Measurements from ENCODE around the gene KMT2C.

Gene KMT2C

DNA sequence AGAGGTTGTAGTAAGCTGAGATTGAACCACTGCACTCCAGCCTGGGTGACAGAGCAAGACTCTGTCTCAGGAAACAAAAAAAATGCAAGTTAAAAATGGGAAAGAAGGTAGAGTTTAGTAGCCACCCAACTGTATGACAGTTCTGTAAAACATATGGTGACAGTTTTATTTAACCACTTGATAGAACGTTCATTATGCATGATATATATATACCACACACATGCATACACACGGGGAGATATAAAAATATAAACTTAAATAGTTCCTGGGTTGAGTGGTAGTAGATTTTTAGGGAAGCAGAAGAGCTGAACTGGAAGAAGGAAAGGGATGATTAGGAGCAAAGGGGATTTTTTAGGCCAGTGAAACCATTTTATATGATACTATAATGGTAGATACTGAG, 120.0 kb downstream of the KMT2C start:
- no peaks in the 10 kb centered on the region for H3K27me3 ChIP-seq (ENCODE audit: insufficient read depth, low read length, poor library complexity)
- H4K20me1 ChIP-seq (ENCODE audit: insufficient read depth, low read length): peaks cover 3% of the 10 kb centered on the region
- no peak overlapping the region for H3K4me2 ChIP-seq (ENCODE audit: insufficient read depth, low read length)
- TF ChIP-seq, protein P1, sequence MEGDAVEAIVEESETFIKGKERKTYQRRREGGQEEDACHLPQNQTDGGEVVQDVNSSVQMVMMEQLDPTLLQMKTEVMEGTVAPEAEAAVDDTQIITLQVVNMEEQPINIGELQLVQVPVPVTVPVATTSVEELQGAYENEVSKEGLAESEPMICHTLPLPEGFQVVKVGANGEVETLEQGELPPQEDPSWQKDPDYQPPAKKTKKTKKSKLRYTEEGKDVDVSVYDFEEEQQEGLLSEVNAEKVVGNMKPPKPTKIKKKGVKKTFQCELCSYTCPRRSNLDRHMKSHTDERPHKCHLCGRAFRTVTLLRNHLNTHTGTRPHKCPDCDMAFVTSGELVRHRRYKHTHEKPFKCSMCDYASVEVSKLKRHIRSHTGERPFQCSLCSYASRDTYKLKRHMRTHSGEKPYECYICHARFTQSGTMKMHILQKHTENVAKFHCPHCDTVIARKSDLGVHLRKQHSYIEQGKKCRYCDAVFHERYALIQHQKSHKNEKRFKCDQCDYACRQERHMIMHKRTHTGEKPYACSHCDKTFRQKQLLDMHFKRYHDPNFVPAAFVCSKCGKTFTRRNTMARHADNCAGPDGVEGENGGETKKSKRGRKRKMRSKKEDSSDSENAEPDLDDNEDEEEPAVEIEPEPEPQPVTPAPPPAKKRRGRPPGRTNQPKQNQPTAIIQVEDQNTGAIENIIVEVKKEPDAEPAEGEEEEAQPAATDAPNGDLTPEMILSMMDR (IDR thresholded peaks at IDR 0.05; ENCODE audit: borderline replicate concordance, extremely low read depth, low read length, poor library complexity, severe bottlenecking): no peak
- TF ChIP-seq EZH2 (IDR thresholded peaks at IDR 0.05; ENCODE audit: borderline replicate concordance, low read depth, low read length, severe bottlenecking): no peak
- no peak overlapping the region for H2AFZ ChIP-seq (ENCODE audit: low read depth, low read length)
- H3K4me3 ChIP-seq (ENCODE audit: low read depth in 1 of 2, low read length in 2 of 2): no peak overlapping the region
- peaks cover 3% of the 10 kb centered on the region; the same call in 1 of the 2 replicates for H3K4me1 ChIP-seq (ENCODE audit: insufficient read depth, low read length)
- peaks cover 38% of the 10 kb centered on the region for H3K36me3 ChIP-seq (ENCODE audit: insufficient read depth, low read length)
- no peak for ATAC-seq (ENCODE audit: insufficient read depth, low read depth)
- H3K9me3 ChIP-seq (ENCODE audit: insufficient read depth, low read length, severe bottlenecking): no peaks in the 10 kb centered on the region
- peaks cover 61% of the 10 kb centered on the region for H3K79me2 ChIP-seq (ENCODE audit: insufficient read depth, low read length)
- H3K27ac ChIP-seq (ENCODE audit: low read length): no peak overlapping the region
- H3K9ac ChIP-seq (ENCODE audit: low read depth, low read length): no peak overlapping the region
- DNase-seq: no peak

DNA sequence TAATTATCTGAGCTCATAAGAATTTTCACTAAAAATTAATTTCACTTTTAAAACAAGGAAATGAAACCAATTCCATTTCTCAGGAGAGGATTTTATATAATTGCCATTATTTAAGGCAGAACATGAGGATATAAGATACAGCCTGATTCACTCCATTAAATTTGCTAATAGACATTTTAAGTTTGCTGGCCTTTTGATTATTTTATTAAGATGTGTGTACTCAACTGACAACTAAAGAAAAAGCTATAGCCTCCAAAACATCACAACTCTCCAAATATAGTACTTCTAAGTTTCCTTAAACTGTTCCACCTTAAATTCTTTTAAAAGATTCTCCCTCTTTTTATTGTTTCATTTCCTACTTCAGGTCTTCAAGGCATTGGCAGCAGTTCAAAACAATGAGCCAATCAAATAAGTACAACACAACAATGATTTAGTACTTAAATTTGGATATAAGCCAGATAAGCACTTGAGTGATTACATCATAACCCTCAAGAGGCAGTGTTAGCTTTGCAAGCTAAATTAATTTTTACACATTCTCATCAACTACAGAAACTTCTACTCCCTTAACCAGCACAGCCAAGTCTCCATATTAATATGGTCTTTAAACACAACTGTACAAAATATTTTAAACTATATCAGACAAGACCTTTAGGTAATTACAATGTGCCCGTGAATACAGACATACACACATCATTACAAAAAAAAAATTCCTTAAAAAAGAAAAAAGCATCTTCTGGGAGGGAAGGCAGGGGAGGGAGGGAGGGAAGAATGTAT, 121.8 kb downstream of the KMT2C start:
- H4K20me1 ChIP-seq (ENCODE audit: insufficient read depth, low read length): peaks cover 3% of the 10 kb centered on the region
- H3K4me2 ChIP-seq (ENCODE audit: insufficient read depth, low read length): no peak overlapping the region
- no peak overlapping the region for H3K27ac ChIP-seq (ENCODE audit: low read length)
- TF ChIP-seq, protein P1 (IDR thresholded peaks at IDR 0.05; ENCODE audit: borderline replicate concordance, extremely low read depth, low read length, poor library complexity, severe bottlenecking): no peak
- no peak for TF ChIP-seq EZH2 (IDR thresholded peaks at IDR 0.05; ENCODE audit: borderline replicate concordance, low read depth, low read length, severe bottlenecking)
- no peak for DNase-seq
- no peaks in the 10 kb centered on the region for H3K27me3 ChIP-seq (ENCODE audit: insufficient read depth, low read length, poor library complexity)
- H3K9me3 ChIP-seq (ENCODE audit: insufficient read depth, low read length, severe bottlenecking): no peaks in the 10 kb centered on the region
- H3K79me2 ChIP-seq (ENCODE audit: insufficient read depth, low read length): peaks cover 53% of the 10 kb centered on the region
- H3K9ac ChIP-seq (ENCODE audit: low read depth, low read length): no peak overlapping the region
- peaks cover 3% of the 10 kb centered on the region; the same call in 1 of the 2 replicates for H3K4me1 ChIP-seq (ENCODE audit: insufficient read depth, low read length)
- H3K36me3 ChIP-seq (ENCODE audit: insufficient read depth, low read length): peaks cover 51% of the 10 kb centered on the region
- no peak overlapping the region for H3K4me3 ChIP-seq (ENCODE audit: low read depth in 1 of 2, low read length in 2 of 2)
- no peak overlapping the region for H2AFZ ChIP-seq (ENCODE audit: low read depth, low read length)
- 0 out of 3 replicates have a peak, but pooled peaks have one; percentile 42 for ATAC-seq (ENCODE audit: insufficient read depth, low read depth)

DNA sequence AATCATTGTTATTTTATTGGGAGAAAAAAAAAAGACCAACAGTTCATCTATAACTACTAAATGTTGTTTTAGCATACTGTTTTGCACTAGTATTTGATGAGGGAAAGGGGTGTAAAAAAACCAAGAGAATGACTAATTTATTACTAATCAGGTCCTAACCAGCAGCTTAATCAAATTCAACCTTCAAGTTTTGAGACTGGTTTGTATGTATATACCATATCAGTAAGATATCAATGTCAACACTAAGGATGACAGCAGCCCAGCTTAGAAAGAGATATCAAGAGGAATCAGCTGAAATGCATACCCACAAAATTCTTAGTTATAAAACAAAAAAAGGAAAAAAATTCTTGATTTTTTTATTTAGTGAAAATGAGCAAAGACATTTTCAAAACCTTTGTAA, 122.6 kb downstream of the KMT2C start:
- Histone ChIP-seq H3K27me3 (ENCODE audit: insufficient read depth, low read length, poor library complexity) (no peaks in the 10 kb centered on the region), H3K9me3 (ENCODE audit: insufficient read depth, low read length, severe bottlenecking) (no peaks in the 10 kb centered on the region), H3K4me3 (ENCODE audit: low read depth in 1 of 2, low read length in 2 of 2) (no peak overlapping the region), H3K4me1 (ENCODE audit: insufficient read depth, low read length) (peaks cover 3% of the 10 kb centered on the region; the same call in 1 of the 2 replicates), H4K20me1 (ENCODE audit: insufficient read depth, low read length) (peaks cover 3% of the 10 kb centered on the region), H3K36me3 (ENCODE audit: insufficient read depth, low read length) (peaks cover 59% of the 10 kb centered on the region), H3K79me2 (ENCODE audit: insufficient read depth, low read length) (peaks cover 46% of the 10 kb centered on the region), H2AFZ (ENCODE audit: low read depth, low read length) (no peak overlapping the region), H3K4me2 (ENCODE audit: insufficient read depth, low read length) (no peak overlapping the region), H3K27ac (ENCODE audit: low read length) (no peak overlapping the region), H3K9ac (ENCODE audit: low read depth, low read length) (no peak overlapping the region)
- TF ChIP-seq, protein P1 (IDR thresholded peaks at IDR 0.05; ENCODE audit: borderline replicate concordance, extremely low read depth, low read length, poor library complexity, severe bottlenecking): no peak
- TF ChIP-seq EZH2 (IDR thresholded peaks at IDR 0.05; ENCODE audit: borderline replicate concordance, low read depth, low read length, severe bottlenecking): no peak
- no peak for ATAC-seq (ENCODE audit: insufficient read depth, low read depth)
- no peak for DNase-seq

Data from DND-41 (cell line).